ENCODE results near the gene SHROOM3. TPM values are rescaled to one million over a fixed set of nuclear protein-coding genes. Genes with fewer than 3 reads are reported as not detected.

SHROOM3 gene
- total and polyA plus RNA-seq, 2 experiments from 2014 or later: 11.3 to 73.5 TPM

DNA sequence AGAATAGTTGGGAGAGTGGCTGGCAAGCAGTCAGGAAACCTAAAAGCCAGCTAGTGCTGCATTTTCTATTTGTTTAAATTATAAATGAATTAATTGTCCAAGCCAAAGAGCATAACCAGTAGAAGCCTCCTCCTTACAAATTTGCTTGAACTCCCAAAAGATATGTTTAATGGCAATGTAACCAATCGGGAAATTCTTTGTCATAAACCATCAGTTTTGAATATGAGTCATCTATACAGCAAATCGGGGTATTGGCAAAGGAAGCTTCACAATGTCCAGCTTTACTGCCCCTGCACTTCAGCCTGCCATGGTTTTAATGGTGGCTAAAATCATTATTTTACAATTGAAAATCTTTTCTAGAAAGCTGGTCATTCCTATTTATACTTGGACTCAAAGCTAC, 216.6 kb downstream of the SHROOM3 start:
- Histone ChIP-seq H3K79me2 (replicated peaks; ENCODE audit: insufficient read depth) (no peaks in the 10 kb centered on the region), H3K27me3 (ENCODE audit: insufficient read depth) (no peaks in the 10 kb centered on the region), H3F3A (replicated peaks; ENCODE audit: low read depth) (no peaks in the 10 kb centered on the region), H3K4me3 (no peak overlapping the region), H3K27ac (ENCODE audit: low read depth) (no peak overlapping the region), H3K36me3 (ENCODE audit: insufficient read depth) (no peaks in the 10 kb centered on the region), H2AFZ (no peak overlapping the region), H4K20me1 (replicated peaks; ENCODE audit: insufficient read depth) (no peaks in the 10 kb centered on the region), H3K9me2 (ENCODE audit: insufficient read depth) (no peaks in the 10 kb centered on the region), H3K4me1 (ENCODE audit: insufficient read depth) (no peaks in the 10 kb centered on the region), H3K4me2 (no peak overlapping the region)
- Mint-ChIP-seq H3K4me3 (no peak overlapping the region), H3K36me3 (ENCODE audit: low read depth) (no peaks in the 10 kb centered on the region), H3K27ac (no peak overlapping the region), H3K4me1 (no peaks in the 10 kb centered on the region), H3K27me3 (ENCODE audit: insufficient read depth, low read depth, poor library complexity) (no peaks in the 10 kb centered on the region), H3K9me3 (peaks cover 4% of the 10 kb centered on the region; the same call in 1 of the 3 replicates)
- no peak for ATAC-seq
- DNase-seq (ENCODE audit: low spot score): no peak
- TF ChIP-seq STAT1 (IDR thresholded peaks at IDR 0.05; ENCODE audit: unreplicated experiment) (no peak), ZNF331 (CRISPR knock-in tag; IDR thresholded peaks at IDR 0.05; ENCODE audit: low read depth) (no peak), EZH2phosphoT487 (IDR thresholded peaks at IDR 0.05; ENCODE audit: unreplicated experiment) (no peak)
- TF ChIP-seq, protein P1, sequence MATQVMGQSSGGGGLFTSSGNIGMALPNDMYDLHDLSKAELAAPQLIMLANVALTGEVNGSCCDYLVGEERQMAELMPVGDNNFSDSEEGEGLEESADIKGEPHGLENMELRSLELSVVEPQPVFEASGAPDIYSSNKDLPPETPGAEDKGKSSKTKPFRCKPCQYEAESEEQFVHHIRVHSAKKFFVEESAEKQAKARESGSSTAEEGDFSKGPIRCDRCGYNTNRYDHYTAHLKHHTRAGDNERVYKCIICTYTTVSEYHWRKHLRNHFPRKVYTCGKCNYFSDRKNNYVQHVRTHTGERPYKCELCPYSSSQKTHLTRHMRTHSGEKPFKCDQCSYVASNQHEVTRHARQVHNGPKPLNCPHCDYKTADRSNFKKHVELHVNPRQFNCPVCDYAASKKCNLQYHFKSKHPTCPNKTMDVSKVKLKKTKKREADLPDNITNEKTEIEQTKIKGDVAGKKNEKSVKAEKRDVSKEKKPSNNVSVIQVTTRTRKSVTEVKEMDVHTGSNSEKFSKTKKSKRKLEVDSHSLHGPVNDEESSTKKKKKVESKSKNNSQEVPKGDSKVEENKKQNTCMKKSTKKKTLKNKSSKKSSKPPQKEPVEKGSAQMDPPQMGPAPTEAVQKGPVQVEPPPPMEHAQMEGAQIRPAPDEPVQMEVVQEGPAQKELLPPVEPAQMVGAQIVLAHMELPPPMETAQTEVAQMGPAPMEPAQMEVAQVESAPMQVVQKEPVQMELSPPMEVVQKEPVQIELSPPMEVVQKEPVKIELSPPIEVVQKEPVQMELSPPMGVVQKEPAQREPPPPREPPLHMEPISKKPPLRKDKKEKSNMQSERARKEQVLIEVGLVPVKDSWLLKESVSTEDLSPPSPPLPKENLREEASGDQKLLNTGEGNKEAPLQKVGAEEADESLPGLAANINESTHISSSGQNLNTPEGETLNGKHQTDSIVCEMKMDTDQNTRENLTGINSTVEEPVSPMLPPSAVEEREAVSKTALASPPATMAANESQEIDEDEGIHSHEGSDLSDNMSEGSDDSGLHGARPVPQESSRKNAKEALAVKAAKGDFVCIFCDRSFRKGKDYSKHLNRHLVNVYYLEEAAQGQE (IDR thresholded peaks at IDR 0.05; ENCODE audit: unreplicated experiment): no peak
- TF ChIP-seq, protein P2, sequence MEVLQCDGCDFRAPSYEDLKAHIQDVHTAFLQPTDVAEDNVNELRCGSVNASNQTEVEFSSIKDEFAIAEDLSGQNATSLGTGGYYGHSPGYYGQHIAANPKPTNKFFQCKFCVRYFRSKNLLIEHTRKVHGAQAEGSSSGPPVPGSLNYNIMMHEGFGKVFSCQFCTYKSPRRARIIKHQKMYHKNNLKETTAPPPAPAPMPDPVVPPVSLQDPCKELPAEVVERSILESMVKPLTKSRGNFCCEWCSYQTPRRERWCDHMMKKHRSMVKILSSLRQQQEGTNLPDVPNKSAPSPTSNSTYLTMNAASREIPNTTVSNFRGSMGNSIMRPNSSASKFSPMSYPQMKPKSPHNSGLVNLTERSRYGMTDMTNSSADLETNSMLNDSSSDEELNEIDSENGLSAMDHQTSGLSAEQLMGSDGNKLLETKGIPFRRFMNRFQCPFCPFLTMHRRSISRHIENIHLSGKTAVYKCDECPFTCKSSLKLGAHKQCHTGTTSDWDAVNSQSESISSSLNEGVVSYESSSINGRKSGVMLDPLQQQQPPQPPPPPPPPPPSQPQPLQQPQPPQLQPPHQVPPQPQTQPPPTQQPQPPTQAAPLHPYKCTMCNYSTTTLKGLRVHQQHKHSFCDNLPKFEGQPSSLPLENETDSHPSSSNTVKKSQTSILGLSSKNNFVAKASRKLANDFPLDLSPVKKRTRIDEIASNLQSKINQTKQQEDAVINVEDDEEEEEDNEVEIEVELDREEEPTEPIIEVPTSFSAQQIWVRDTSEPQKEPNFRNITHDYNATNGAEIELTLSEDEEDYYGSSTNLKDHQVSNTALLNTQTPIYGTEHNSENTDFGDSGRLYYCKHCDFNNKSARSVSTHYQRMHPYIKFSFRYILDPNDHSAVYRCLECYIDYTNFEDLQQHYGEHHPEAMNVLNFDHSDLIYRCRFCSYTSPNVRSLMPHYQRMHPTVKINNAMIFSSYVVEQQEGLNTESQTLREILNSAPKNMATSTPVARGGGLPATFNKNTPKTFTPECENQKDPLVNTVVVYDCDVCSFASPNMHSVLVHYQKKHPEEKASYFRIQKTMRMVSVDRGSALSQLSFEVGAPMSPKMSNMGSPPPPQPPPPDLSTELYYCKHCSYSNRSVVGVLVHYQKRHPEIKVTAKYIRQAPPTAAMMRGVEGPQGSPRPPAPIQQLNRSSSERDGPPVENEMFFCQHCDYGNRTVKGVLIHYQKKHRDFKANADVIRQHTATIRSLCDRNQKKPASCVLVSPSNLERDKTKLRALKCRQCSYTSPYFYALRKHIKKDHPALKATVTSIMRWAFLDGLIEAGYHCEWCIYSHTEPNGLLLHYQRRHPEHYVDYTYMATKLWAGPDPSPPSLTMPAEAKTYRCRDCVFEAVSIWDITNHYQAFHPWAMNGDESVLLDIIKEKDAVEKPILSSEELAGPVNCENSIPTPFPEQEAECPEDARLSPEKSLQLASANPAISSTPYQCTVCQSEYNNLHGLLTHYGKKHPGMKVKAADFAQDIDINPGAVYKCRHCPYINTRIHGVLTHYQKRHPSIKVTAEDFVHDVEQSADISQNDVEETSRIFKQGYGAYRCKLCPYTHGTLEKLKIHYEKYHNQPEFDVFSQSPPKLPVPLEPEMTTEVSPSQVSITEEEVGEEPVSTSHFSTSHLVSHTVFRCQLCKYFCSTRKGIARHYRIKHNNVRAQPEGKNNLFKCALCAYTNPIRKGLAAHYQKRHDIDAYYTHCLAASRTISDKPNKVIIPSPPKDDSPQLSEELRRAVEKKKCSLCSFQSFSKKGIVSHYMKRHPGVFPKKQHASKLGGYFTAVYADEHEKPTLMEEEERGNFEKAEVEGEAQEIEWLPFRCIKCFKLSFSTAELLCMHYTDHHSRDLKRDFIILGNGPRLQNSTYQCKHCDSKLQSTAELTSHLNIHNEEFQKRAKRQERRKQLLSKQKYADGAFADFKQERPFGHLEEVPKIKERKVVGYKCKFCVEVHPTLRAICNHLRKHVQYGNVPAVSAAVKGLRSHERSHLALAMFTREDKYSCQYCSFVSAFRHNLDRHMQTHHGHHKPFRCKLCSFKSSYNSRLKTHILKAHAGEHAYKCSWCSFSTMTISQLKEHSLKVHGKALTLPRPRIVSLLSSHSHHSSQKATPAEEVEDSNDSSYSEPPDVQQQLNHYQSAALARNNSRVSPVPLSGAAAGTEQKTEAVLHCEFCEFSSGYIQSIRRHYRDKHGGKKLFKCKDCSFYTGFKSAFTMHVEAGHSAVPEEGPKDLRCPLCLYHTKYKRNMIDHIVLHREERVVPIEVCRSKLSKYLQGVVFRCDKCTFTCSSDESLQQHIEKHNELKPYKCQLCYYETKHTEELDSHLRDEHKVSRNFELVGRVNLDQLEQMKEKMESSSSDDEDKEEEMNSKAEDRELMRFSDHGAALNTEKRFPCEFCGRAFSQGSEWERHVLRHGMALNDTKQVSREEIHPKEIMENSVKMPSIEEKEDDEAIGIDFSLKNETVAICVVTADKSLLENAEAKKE (CRISPR knock-in tag; IDR thresholded peaks at IDR 0.05): no peak
- TF ChIP-seq, protein P3, sequence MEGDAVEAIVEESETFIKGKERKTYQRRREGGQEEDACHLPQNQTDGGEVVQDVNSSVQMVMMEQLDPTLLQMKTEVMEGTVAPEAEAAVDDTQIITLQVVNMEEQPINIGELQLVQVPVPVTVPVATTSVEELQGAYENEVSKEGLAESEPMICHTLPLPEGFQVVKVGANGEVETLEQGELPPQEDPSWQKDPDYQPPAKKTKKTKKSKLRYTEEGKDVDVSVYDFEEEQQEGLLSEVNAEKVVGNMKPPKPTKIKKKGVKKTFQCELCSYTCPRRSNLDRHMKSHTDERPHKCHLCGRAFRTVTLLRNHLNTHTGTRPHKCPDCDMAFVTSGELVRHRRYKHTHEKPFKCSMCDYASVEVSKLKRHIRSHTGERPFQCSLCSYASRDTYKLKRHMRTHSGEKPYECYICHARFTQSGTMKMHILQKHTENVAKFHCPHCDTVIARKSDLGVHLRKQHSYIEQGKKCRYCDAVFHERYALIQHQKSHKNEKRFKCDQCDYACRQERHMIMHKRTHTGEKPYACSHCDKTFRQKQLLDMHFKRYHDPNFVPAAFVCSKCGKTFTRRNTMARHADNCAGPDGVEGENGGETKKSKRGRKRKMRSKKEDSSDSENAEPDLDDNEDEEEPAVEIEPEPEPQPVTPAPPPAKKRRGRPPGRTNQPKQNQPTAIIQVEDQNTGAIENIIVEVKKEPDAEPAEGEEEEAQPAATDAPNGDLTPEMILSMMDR (conservative IDR thresholded peaks at IDR 0.05; ENCODE audit: low read depth in 2 of 2): no peak

All from GM23338 (cell line).